GM19025 (cell line): ENCODE data around the gene NINJ1.

Experiments
- ATAC-seq: cut with Tn5 transposase; IDR thresholded peaks from one replicate; pipeline ENCODE4 v1.9.1; 2021; ENCODE audit warnings: mild to moderate bottlenecking, low read depth, moderate library complexity; ENCODE audit not compliant: unreplicated experiment

NINJ1 gene

GRCh38 chr9:93133681-93134014 is 403 bp downstream of the NINJ1 start:
- peak; percentile 34 for ATAC-seq

GRCh38 chr9:93132946-93133680 is 938 bp downstream of the NINJ1 start:
- no peak for ATAC-seq

GRCh38 chr9:93132287-93132927 is 1.6 kb downstream of the NINJ1 start:
- ATAC-seq = no peak

GRCh38 chr9:93131599-93132286 is 2.3 kb downstream of the NINJ1 start:
- ATAC-seq = no peak

GRCh38 chr9:93130861-93131481 is 3.1 kb downstream of the NINJ1 start:
- no peak for ATAC-seq

GRCh38 chr9:93129691-93130500 is 4.2 kb downstream of the NINJ1 start:
- ATAC-seq = no peak

- no peak for ATAC-seq
These were observed 4.8 kb downstream of the NINJ1 start for GRCh38 chr9:93129286-93129685.

GRCh38 chr9:93128715-93129224 is 5.3 kb downstream of the NINJ1 start:
- no peak for ATAC-seq

GRCh38 chr9:93128011-93128714 is 5.9 kb downstream of the NINJ1 start:
- no peak for ATAC-seq

GRCh38 chr9:93127395-93127911 is 6.6 kb downstream of the NINJ1 start:
- no peak for ATAC-seq

GRCh38 chr9:93126825-93127368 is 7.2 kb downstream of the NINJ1 start:
- ATAC-seq = no peak

GRCh38 chr9:93126151-93126781 is 7.8 kb downstream of the NINJ1 start:
- ATAC-seq = no peak

- no peak for ATAC-seq
These were observed 8.6 kb downstream of the NINJ1 start for GRCh38 chr9:93125331-93125894.

- ATAC-seq = no peak
These were observed 9.3 kb downstream of the NINJ1 start for GRCh38 chr9:93124793-93125192.

GRCh38 chr9:93123561-93124283 is 10.3 kb downstream of the NINJ1 start:
- ATAC-seq = no peak

- ATAC-seq = no peak
These were observed 11.3 kb downstream of the NINJ1 start for GRCh38 chr9:93122721-93123221.
